ENCODE results near the gene RCN2. TPM values are rescaled to one million over a fixed set of nuclear protein-coding genes. Genes with fewer than 3 reads are reported as not detected.

Gene RCN2
- total RNA-seq, 1 experiment from 2014 or later = 46.1 TPM

- POLR2A ChIA-PET (ENCODE audit: unreplicated experiment) = interaction anchor here (0.6 kb wide), 1 partner anchor 12 kb away, joined by 4 read pairs; no protein-coding TSS in a partner anchor
Measured at GRCh38 chr15:76982756-76983155, 51.2 kb downstream of the RCN2 start.

GRCh38 chr15:76983590-76984375, 52.2 kb downstream of the RCN2 start:
- Histone ChIP-seq H3K4me1 (replicated peaks; ENCODE audit: insufficient read depth) (peaks cover 12% of the 10 kb centered on the region), H3K27me3 (ENCODE audit: insufficient read depth, low read depth) (no peaks in the 10 kb centered on the region), H4K20me1 (ENCODE audit: insufficient read depth) (no peaks in the 10 kb centered on the region), H3K36me3 (ENCODE audit: low read depth) (no peaks in the 10 kb centered on the region), H3K4me2 (peak overlapping the region; percentile 16; the same call in 1 of the 2 replicates), H3K27ac (no peak overlapping the region), H2AFZ (peak overlapping the region; percentile 58; the same call in 1 of the 2 replicates), H3K9me2 (ENCODE audit: insufficient read depth) (no peaks in the 10 kb centered on the region), H3K4me3 (no peak overlapping the region), H3K9me3 (ENCODE audit: insufficient read depth, low read depth) (no peaks in the 10 kb centered on the region), H3K79me2 (ENCODE audit: low read depth) (no peaks in the 10 kb centered on the region), H3F3A (ENCODE audit: insufficient read depth, low read depth) (peaks cover 9% of the 10 kb centered on the region; the same call in 1 of the 2 replicates)
- POLR2A ChIA-PET (ENCODE audit: unreplicated experiment) = interaction anchor here (0.6 kb wide), 2 partner anchors 11 to 12 kb away, joined by 4 to 6 read pairs; no protein-coding TSS in a partner anchor
- peak in 1 of 2 experiments; percentile 62 for DNase-seq
- no peak for TF ChIP-seq EZH2 (IDR thresholded peaks at IDR 0.05; ENCODE audit: low read depth)
- TF ChIP-seq CTCF (conservative IDR thresholded peaks at IDR 0.05) = no peak
- CTCF ChIA-PET = no interaction called here
- intact Hi-C loops (cut with micrococcal nuclease; ENCODE audit: unreplicated experiment) = no loop called here
- no TSS peak for BruUV-seq (replicated peaks)

More at GRCh38 chr15:76982756-76983155, 51.2 kb downstream of the RCN2 start:
- CTCF ChIA-PET = no interaction called here
- H3K36me3 ChIP-seq (ENCODE audit: low read depth) = no peaks in the 10 kb centered on the region
- TF ChIP-seq CTCF (conservative IDR thresholded peaks at IDR 0.05) (no peak), EZH2 (IDR thresholded peaks at IDR 0.05; ENCODE audit: low read depth) (no peak)
- BruUV-seq (replicated peaks) = no TSS peak
- DNase-seq = no peak
- no peak overlapping the region for H3K4me3 ChIP-seq
- no peaks in the 10 kb centered on the region for H3K79me2 ChIP-seq (ENCODE audit: low read depth)
- intact Hi-C loops (cut with micrococcal nuclease; ENCODE audit: unreplicated experiment) = no loop called here
- no peaks in the 10 kb centered on the region for H4K20me1 ChIP-seq (ENCODE audit: insufficient read depth)
- H3F3A ChIP-seq (ENCODE audit: insufficient read depth, low read depth) = peaks cover 9% of the 10 kb centered on the region; the same call in 1 of the 2 replicates
- no peak overlapping the region for H3K4me2 ChIP-seq
- H2AFZ ChIP-seq = no peak overlapping the region
- no peaks in the 10 kb centered on the region; the same call in 1 of the 2 replicates for H3K27me3 ChIP-seq (ENCODE audit: insufficient read depth, low read depth)
- peaks cover 12% of the 10 kb centered on the region for H3K4me1 ChIP-seq (replicated peaks; ENCODE audit: insufficient read depth)
- no peaks in the 10 kb centered on the region for H3K9me3 ChIP-seq (ENCODE audit: insufficient read depth, low read depth)
- H3K27ac ChIP-seq = no peak overlapping the region
- H3K9me2 ChIP-seq (ENCODE audit: insufficient read depth) = no peaks in the 10 kb centered on the region

- Histone ChIP-seq H3K4me3 (no peak overlapping the region), H3K79me2 (ENCODE audit: low read depth) (no peaks in the 10 kb centered on the region), H3K4me1 (replicated peaks; ENCODE audit: insufficient read depth) (peaks cover 12% of the 10 kb centered on the region), H2AFZ (no peak overlapping the region), H3K9me2 (ENCODE audit: insufficient read depth) (no peaks in the 10 kb centered on the region), H3K4me2 (no peak overlapping the region), H3K27me3 (ENCODE audit: insufficient read depth, low read depth) (no peaks in the 10 kb centered on the region), H3K9me3 (ENCODE audit: insufficient read depth, low read depth) (no peaks in the 10 kb centered on the region), H3K27ac (no peak overlapping the region), H3K36me3 (ENCODE audit: low read depth) (no peaks in the 10 kb centered on the region), H3F3A (ENCODE audit: insufficient read depth, low read depth) (peaks cover 9% of the 10 kb centered on the region; the same call in 1 of the 2 replicates), H4K20me1 (ENCODE audit: insufficient read depth) (no peaks in the 10 kb centered on the region)
- DNase-seq = no peak
- TF ChIP-seq CTCF (conservative IDR thresholded peaks at IDR 0.05) (no peak), EZH2 (IDR thresholded peaks at IDR 0.05; ENCODE audit: low read depth) (no peak)
- no TSS peak for BruUV-seq (replicated peaks)
- ChIA-PET CTCF (interaction anchor here (0.5 to 0.7 kb wide), 2 partner anchors 32 to 74 kb away, joined by 3 to 7 read pairs; no protein-coding TSS in a partner anchor), POLR2A (ENCODE audit: unreplicated experiment) (no interaction called here)
- intact Hi-C loops (cut with micrococcal nuclease; ENCODE audit: unreplicated experiment) = no loop called here
Measured at GRCh38 chr15:76986743-76987142, 55.2 kb downstream of the RCN2 start.
